ENCODE results near the gene SON.
"Not testable (repeated sequence)": the region's sequence is repeated elsewhere in the genome, so short reads cannot be mapped to it uniquely, and the experiment has no call there.

Gene SON

DNA sequence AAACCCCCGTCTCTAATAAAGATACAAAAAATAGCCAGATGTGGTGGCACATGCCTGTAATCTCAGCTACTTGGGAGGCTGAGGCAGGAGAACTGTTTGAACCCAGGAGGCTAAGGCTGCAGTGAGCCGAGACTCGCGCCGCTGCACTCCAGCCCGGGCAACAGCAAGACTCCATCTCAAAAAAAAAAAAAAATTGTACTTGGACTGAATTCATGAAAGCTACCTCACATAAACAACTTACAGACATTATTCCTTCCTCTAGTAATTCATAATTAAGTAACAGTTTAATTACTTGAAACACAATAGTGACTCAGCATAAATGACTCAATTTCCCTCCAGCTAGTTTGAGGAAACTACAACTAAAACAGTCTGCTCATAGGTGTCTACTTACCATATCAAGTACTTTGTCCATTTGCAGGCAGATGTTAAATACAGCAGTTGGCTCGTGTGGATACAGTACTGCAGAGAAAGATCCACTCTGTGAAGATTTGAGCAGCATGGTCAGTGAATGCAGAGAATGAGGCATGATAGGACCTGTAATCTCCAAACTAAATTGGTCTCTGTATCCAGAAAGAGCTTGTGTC is 36.2 kb downstream of the SON start:
- DNase-seq: peak; percentile 42

GRCh38 chr21:33584455-33584854 is 41.6 kb downstream of the SON start:
- peak; percentile 19 for DNase-seq

- DNase-seq: no peak
Measured at GRCh38 chr21:33586927-33587326, 44.1 kb downstream of the SON start.

DNA sequence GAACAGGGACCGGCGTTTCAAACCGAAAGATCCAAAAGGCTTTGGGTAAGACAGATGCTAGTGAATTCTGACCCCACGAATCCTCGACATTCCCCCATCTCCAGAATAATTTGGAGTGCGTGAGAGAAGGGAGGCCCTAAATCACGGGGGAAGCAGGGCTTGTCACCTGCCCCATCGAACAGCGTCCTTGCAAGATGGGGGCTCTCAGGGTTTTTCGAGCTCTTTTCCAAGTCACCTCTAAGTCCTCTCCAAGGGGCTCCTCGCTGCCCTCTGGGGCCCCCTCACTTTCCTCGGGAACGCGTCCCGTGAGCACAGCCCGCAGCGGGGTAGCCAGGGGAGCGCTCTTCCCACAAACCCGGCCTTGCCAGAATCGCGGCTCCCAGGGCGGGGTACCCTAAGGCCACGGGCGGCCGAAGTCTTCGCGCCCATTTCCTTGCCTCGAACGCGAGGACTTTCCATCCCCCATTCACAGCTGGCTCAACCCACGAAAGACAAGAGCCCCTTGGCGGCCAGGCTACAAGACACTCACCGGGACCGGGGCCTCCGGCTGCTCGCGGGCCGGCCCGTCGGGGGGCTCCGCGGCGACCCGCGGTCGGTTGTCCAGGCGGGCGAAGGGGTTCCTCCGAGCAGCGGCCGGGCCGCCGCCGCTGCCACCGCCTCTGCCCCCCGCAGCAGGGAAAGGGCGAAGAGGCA is 45.1 kb downstream of the SON start:
- peak; percentile 76 for DNase-seq

- DNase-seq: peak; percentile 93
Measured at GRCh38 chr21:33588485-33589335, 45.9 kb downstream of the SON start, which contains the start of gene DONSON. Gene DONSON, minus strand, starts transcription at chr21:33588684. Its CDS starts 43 bp downstream, at chr21:33588641.

DNA sequence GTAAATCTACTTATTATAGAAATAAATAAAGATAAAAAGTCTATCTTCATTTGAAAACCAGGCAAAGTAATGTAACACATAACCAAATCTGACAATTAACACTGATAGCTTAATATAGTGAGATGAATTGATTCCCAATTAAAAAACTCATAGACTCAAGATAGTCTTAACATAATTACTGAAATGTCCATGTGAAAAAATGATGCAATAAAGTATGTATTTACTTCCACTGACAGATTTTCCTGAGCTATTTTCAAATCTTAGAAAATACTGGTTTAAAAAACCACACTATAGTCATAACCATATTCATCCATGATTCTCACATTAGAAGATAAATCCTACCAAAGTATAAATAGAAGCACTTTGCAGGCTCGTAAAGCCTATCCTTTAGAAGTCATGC is 55.2 kb downstream of the SON start:
- DNase-seq: no peak

- DNase-seq: no peak
Measured at GRCh38 chr21:33608559-33608958, 65.7 kb downstream of the SON start.

- DNase-seq: no peak
Measured at GRCh38 chr21:33611006-33611744, 68.3 kb downstream of the SON start.

DNA sequence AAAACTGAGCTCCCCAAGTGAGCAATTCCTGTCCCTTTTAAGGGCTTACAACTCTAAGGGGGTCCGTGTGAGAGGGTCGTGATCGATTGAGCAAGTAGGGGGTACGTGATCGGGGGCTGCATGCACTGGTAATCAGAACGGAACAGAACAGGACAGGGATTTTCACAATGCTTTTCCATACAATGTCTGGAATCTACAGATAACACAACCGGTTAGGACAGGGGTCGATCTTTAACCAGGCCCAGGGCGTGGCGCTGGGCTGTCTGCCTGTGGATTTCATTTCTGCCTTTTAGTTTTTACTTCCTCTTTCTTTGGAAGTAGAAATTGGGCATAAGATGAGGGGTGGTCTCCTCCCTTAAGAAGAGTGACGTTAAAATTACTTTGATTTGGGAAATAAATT is 74.7 kb downstream of the SON start:
- DNase-seq: peak; percentile 60

DNA sequence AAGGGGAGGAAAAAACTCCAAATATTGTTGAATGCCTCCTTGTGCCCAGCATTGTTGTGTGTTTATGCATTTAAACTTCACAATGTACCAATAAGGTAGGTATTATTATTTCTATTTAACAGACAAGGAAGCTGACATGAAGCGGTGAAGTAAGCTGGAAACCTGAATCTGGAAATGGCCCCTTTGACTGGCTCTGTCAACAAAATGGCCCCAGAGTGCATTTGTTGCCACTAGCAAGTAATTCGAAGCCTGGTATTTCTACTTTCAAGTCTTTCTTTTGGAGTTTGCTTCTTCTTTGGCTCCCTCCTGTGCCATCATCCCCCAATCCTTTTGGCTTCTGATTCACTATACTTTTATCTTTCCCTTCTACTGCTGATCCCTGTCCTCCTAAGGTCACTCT is 75.6 kb downstream of the SON start:
- no peak for DNase-seq

DNA sequence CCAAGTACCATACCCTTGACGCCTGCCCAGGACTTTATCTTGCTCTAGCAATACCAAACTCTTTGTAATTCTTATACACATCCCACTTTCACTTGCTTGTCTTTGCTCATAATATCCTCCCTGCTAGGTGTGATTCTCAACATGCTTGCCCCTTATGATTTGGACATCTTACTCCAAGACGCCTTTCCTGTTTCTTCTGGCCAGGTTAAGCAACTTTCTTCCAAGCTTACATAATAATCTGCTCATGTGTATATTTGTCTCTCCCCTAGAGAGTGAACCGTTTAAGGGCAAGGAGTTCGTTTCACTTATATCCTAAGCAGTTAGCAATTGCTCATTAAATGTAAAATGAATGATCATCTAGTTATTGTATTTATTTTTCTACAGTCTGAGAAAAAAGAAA is 76.9 kb downstream of the SON start:
- no peak for DNase-seq

DNA sequence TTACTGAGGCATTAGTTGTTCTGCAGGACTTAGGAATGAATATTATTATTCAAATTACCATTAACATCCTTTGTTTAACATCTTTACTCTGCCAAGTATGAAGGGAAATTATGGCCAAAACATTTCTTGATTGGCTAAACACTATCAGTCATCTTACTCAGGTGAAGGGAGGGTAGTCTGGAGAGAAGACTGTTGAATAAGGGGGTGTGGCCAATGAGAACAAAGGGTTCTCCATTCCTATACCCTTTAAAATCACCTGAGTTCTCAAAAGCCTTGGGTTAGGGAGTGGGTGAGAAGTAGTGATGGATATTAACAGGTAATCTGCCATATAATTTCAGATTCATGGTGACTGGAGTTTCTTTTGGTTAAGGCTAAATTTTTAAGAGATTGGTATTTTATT is 79.4 kb downstream of the SON start:
- no peak for DNase-seq

DNA sequence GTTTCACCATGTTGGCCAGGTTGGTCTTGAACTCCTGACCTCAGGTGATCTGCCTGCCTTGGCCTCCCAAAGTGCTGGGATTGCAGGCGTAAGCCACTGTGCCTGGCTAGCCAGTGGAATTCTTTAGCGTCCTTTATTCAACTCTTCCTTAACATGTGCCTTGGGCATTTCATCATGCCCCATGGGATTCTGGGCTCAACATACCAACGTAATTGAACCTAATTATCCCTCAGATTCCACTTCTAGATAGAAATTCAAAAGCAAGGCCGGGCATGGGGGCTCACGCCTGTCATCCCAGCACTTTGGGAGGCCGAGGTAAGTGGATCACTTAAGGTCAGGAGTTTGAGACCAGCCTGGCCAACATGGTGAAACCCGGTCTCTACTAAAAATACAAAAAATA is 83.3 kb downstream of the SON start:
- not testable (repeated sequence) for DNase-seq
